ENCODE data around the gene ADGRG7.

The ADGRG7 gene

GRCh38 chr3:100743535-100743934 lies 134.1 kb downstream of the ADGRG7 start:
- no peak for DNase-seq (ENCODE audit: low read depth in 2 of 2)

- DNase-seq (ENCODE audit: low read depth in 2 of 2) = no peak
Observed at GRCh38 chr3:100744671-100745070, 135.3 kb downstream of the ADGRG7 start.
